GM21737 (cell line): ENCODE results near the gene RIPOR1.
"Not testable (repeated sequence)": the region's sequence is repeated elsewhere in the genome, so short reads cannot be mapped to it uniquely, and the experiment has no call there.

ENCODE experiments used
- ATAC-seq: cut with Tn5 transposase; IDR thresholded peaks from one replicate; pipeline ENCODE4 v1.9.1; 2021; ENCODE audit warnings: mild to moderate bottlenecking, moderate library complexity; ENCODE audit not compliant: unreplicated experiment

The RIPOR1 gene

GRCh38 chr16:67528222-67528869 lies at the start of gene RIPOR1:
Gene RIPOR1, plus strand, starts transcription at chr16:67528829. Its CDS starts 9,618 bp downstream, at chr16:67538447.
- no peak for ATAC-seq

- ATAC-seq, result peak; percentile 90
Observed at GRCh38 chr16:67480833-67481560, 47.6 kb upstream of the RIPOR1 start, which contains the start of gene ATP6V0D1. Gene ATP6V0D1, minus strand, starts transcription at chr16:67481157. Its CDS starts 71 bp downstream, at chr16:67481086.

- peak; percentile 6 for ATAC-seq
Observed at GRCh38 chr16:67481561-67482232, 46.9 kb upstream of the RIPOR1 start.

- ATAC-seq, result no peak
Observed at GRCh38 chr16:67482233-67482924, 46.2 kb upstream of the RIPOR1 start.

- no peak for ATAC-seq
Observed at GRCh38 chr16:67483150-67483549, 45.5 kb upstream of the RIPOR1 start, which contains the start of gene AGRP. Gene AGRP, minus strand, starts transcription at chr16:67483547. Its CDS starts 149 bp downstream, at chr16:67483398.

GRCh38 chr16:67483731-67484525 lies 44.7 kb upstream of the RIPOR1 start:
- no peak for ATAC-seq

- ATAC-seq, result no peak
Observed at GRCh38 chr16:67486805-67487204, 41.8 kb upstream of the RIPOR1 start.

GRCh38 chr16:67487561-67487960 lies 41.1 kb upstream of the RIPOR1 start:
- not testable (repeated sequence) for ATAC-seq

GRCh38 chr16:67489401-67490083 lies 39.1 kb upstream of the RIPOR1 start:
- ATAC-seq, result no peak

GRCh38 chr16:67490335-67491096 lies 38.1 kb upstream of the RIPOR1 start:
- no peak for ATAC-seq

GRCh38 chr16:67499106-67499505 lies 29.5 kb upstream of the RIPOR1 start:
- ATAC-seq, result no peak

GRCh38 chr16:67504031-67505021 lies 24.3 kb upstream of the RIPOR1 start:
- no peak for ATAC-seq

- no peak for ATAC-seq
Observed at GRCh38 chr16:67506468-67506867, 22.2 kb upstream of the RIPOR1 start.

GRCh38 chr16:67509016-67509415 lies 19.6 kb upstream of the RIPOR1 start:
- no peak for ATAC-seq

- not testable (repeated sequence) for ATAC-seq
Observed at GRCh38 chr16:67513892-67514291, 14.7 kb upstream of the RIPOR1 start.

GRCh38 chr16:67514382-67514828 lies 14.2 kb upstream of the RIPOR1 start:
- ATAC-seq, result peak; percentile 42

- no peak for ATAC-seq
Observed at GRCh38 chr16:67516296-67517154, 12.1 kb upstream of the RIPOR1 start.
